A549 (cell line): ENCODE results near the gene RCVRN. TPM values are rescaled to one million over a fixed set of nuclear protein-coding genes. Genes with fewer than 3 reads are reported as not detected.

ENCODE experiments used
- ATAC-seq, 2 experiments: fragments of 200-7000 bp in 1 of 2; fragments of >200 bp in 1 of 2; cut with Nextera tagmentation in 1 of 2; cut with Tn5 transposase in 1 of 2; 3 replicates each; pipeline versions ENCODE4 v1.8.0 to v1.9.1; 2018 to 2020; ENCODE audit warnings: mild to moderate bottlenecking in 1 of 2, moderate library complexity in 1 of 2
- CTCF ChIA-PET: fragments of 300-600 bp; sonication (Branson Sonifier 250); formaldehyde crosslinking; extraction: SDS; loops from one replicate; lab custom pipeline; 2021; ENCODE audit warnings: antibody characterized with exemption, inconsistent platforms; lab: Yijun Ruan, JAX
- POLR2A ChIA-PET: fragments of 350-600 bp; formaldehyde crosslinking; extraction: SDS; loops from one replicate; lab custom pipeline; 2021; ENCODE audit warnings: antibody characterized with exemption, inconsistent platforms; lab: Yijun Ruan, JAX
- DNase-seq, 2 experiments: peaks; one replicate each; pipeline versions ENCODE4 v3.0.0 to v3.0.0-alpha.2; 2011 to 2016; ENCODE audit warnings: low read depth in 1 of 2, low spot score in 1 of 2
- FAIRE-seq: peaks from 2 replicates; lab custom pipeline; 2011; peaks lifted over from hg19 to GRCh38; lab: Jason Lieb, UNC
- H3K27ac ChIP-seq, 2 experiments: fragments of >200 bp; sonication (Bioruptor Twin); formaldehyde crosslinking; 3 replicates each; pipeline ENCODE4 v1.5.1; 2016 to 2017
- H3K4me1 ChIP-seq: fragments of >200 bp; sonication (Bioruptor Twin); formaldehyde crosslinking; 3 replicates; pipeline ENCODE4 v1.6.1; 2016
- H3K4me2 ChIP-seq: fragments of >200 bp; sonication (Bioruptor Twin); formaldehyde crosslinking; 3 replicates; pipeline ENCODE4 v1.6.1; 2016
- H3K4me3 ChIP-seq: fragments of >200 bp; sonication (Bioruptor Twin); formaldehyde crosslinking; 3 replicates; pipeline ENCODE4 v1.5.1; 2016
- H3K9me3 ChIP-seq: fragments of >200 bp; sonication (Bioruptor Twin); formaldehyde crosslinking; 3 replicates; pipeline ENCODE4 v1.6.1; 2016
- BHLHE40 ChIP-seq: IDR thresholded peaks from 2 replicates; pipeline ENCODE4 v1.6.1; 2012; ENCODE audit warnings: low read depth, low read length, inconsistent platforms
- FOSB ChIP-seq: fragments of 250-450 bp; sonication (Bioruptor Pico); IDR thresholded peaks from 2 replicates; pipeline ENCODE4 v1.5.0; 2020; ENCODE audit warnings: mild to moderate bottlenecking, moderate library complexity
- FOSL2 ChIP-seq, 2 experiments: fragments of 450-650 bp in 1 of 2; fragments of >200 bp in 1 of 2; sonication (Bioruptor Twin) in 1 of 2; formaldehyde crosslinking; IDR thresholded peaks; 2 replicates each; pipeline versions ENCODE4 v1.5.0 to v1.6.1; 2016 to 2020; ENCODE audit warnings: mild to moderate bottlenecking in 1 of 2, moderate library complexity in 1 of 2
- FOXS1 ChIP-seq: fragments of 250-450 bp; sonication (Bioruptor Pico); IDR thresholded peaks from 2 replicates; pipeline ENCODE4 v1.5.0; 2020; ENCODE audit warnings: mild to moderate bottlenecking, moderate library complexity
- HDAC2 ChIP-seq: fragments of 200-600 bp; sonication (generic); IDR thresholded peaks from 2 replicates; pipeline ENCODE4 v1.6.1; 2016
- HOXA7 ChIP-seq: fragments of 250-450 bp; sonication (Bioruptor Pico); IDR thresholded peaks from 2 replicates; pipeline ENCODE4 v1.5.0; 2020; ENCODE audit warnings: mild to moderate bottlenecking, moderate library complexity
- JUNB ChIP-seq: fragments of >200 bp; sonication (Bioruptor Twin); formaldehyde crosslinking; IDR thresholded peaks from 2 replicates; pipeline ENCODE4 v1.6.1; 2016
- KDM1A ChIP-seq: fragments of 200-600 bp; sonication (generic); IDR thresholded peaks from 2 replicates; pipeline ENCODE4 v1.6.1; 2016; ENCODE audit warnings: low read depth, mild to moderate bottlenecking
- MAZ ChIP-seq: fragments of 150-350 bp; IDR thresholded peaks from 2 replicates; pipeline ENCODE4 v1.6.1; 2014; ENCODE audit warnings: antibody characterized with exemption, low read depth, low read length, borderline replicate concordance
- NFE2L2 ChIP-seq: fragments of 150-350 bp; conservative IDR thresholded peaks from 2 replicates; pipeline ENCODE4 v1.6.1; 2014; ENCODE audit warnings: low read length
- NR3C1 ChIP-seq: fragments of >200 bp; sonication (Bioruptor Twin); formaldehyde crosslinking; IDR thresholded peaks from 3 replicates; pipeline ENCODE4 v1.6.1; 2017
- POLR2A ChIP-seq: IDR thresholded peaks from 2 replicates; pipeline ENCODE4 v1.6.1; 2012; ENCODE audit warnings: mild to moderate bottlenecking, low read length
- RAD21 ChIP-seq, 2 experiments: fragments of >200 bp in 1 of 2; sonication (Bioruptor Twin) in 1 of 2; formaldehyde crosslinking in 1 of 2; IDR thresholded peaks in 1 of 2; conservative IDR thresholded peaks in 1 of 2; 2 replicates in 1 of 2; 3 replicates in 1 of 2; pipeline ENCODE4 v1.6.1; 2012 to 2018; ENCODE audit warnings: inconsistent platforms in 1 of 2
- ZFP36 ChIP-seq: fragments of 450-650 bp; IDR thresholded peaks from 2 replicates; pipeline ENCODE4 v1.6.1; 2014; ENCODE audit warnings: borderline replicate concordance; ENCODE audit not compliant: partially characterized antibody
- WGBS: methylation state at CpG from one replicate; pipeline ENCODE4 v1.1.6; 2017; ENCODE audit errors: missing lambda C conversion rate; 5-methylcytosine and 5-hydroxymethylcytosine counted together
- polyA plus RNA-seq, 4 experiments: library from polyadenylated mRNA; depleted of rRNA in 3 of 4; stranded (reverse); fragments of >200 nt; fragmentation: RNase III in 1 of 4; extraction: RNeasy Plus Mini Kit Qiagen cat#74134 plus additional on column Dnase treatment in 1 of 4; gene quantifications; 2 replicates in 3 of 4; 3 replicates in 1 of 4; pipeline ENCODE4 v1.2.3, GENCODE V29; 2011 to 2017
- TF ChIP-seq, protein P1 (sequence below): fragments of 200-600 bp; sonication (generic); IDR thresholded peaks from 2 replicates; pipeline ENCODE4 v1.6.1; 2016; ENCODE audit warnings: antibody characterized with exemption, mild to moderate bottlenecking, moderate library complexity

The RCVRN gene
- polyA plus RNA-seq, 2 of the 4 experiments (the other 2 are of a cell fraction): not detected

- Histone ChIP-seq H3K27ac (peak overlapping the region; percentile 57 to 75), H3K4me3 (no peak overlapping the region), H3K4me1 (peaks cover 19% of the 10 kb centered on the region), H3K4me2 (peak overlapping the region; percentile 46)
- FAIRE-seq (peak; percentile 61), ATAC-seq (peak in 1 of 2 experiments; percentile 58; a peak in 3 of 6 replicates), DNase-seq (no peak)
- ChIA-PET POLR2A (no interaction called here), CTCF (interaction anchor here (1.0 to 5.1 kb wide), 8 partner anchors 9 to 76 kb away, joined by 3 to 26 read pairs (median 4); partner anchors contain the start of gene GLP2R)
- TF ChIP-seq, protein P1, sequence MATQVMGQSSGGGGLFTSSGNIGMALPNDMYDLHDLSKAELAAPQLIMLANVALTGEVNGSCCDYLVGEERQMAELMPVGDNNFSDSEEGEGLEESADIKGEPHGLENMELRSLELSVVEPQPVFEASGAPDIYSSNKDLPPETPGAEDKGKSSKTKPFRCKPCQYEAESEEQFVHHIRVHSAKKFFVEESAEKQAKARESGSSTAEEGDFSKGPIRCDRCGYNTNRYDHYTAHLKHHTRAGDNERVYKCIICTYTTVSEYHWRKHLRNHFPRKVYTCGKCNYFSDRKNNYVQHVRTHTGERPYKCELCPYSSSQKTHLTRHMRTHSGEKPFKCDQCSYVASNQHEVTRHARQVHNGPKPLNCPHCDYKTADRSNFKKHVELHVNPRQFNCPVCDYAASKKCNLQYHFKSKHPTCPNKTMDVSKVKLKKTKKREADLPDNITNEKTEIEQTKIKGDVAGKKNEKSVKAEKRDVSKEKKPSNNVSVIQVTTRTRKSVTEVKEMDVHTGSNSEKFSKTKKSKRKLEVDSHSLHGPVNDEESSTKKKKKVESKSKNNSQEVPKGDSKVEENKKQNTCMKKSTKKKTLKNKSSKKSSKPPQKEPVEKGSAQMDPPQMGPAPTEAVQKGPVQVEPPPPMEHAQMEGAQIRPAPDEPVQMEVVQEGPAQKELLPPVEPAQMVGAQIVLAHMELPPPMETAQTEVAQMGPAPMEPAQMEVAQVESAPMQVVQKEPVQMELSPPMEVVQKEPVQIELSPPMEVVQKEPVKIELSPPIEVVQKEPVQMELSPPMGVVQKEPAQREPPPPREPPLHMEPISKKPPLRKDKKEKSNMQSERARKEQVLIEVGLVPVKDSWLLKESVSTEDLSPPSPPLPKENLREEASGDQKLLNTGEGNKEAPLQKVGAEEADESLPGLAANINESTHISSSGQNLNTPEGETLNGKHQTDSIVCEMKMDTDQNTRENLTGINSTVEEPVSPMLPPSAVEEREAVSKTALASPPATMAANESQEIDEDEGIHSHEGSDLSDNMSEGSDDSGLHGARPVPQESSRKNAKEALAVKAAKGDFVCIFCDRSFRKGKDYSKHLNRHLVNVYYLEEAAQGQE: no peak
- TF ChIP-seq RAD21 (conservative IDR thresholded peaks at IDR 0.05 in 1 of 2, IDR thresholded peaks at IDR 0.05 in 1 of 2) (no peak), FOSL2 (IDR thresholded peaks at IDR 0.05) (no peak), FOSL2 (CRISPR knock-in tag; IDR thresholded peaks at IDR 0.05) (no peak)
- TF ChIP-seq, all 56 proteins: peak for 0
- H3K9me3 ChIP-seq: no peaks in the 10 kb centered on the region
- WGBS: 69% methylated on average over 8 of the region's 8 CpGs
Measured at GRCh38 chr17:9900784-9901183, 4.3 kb downstream of the RCVRN start.

GRCh38 chr17:9900044-9900594, 5.0 kb downstream of the RCVRN start:
- no peak for DNase-seq
- peak; percentile 25 to 48; a peak in 4 of 6 replicates for ATAC-seq
- FAIRE-seq: no peak
- CTCF ChIA-PET: interaction anchor here (0.7 to 5.1 kb wide), 7 partner anchors 11 to 322 kb away, joined by 3 to 26 read pairs (median 4); partner anchors contain the start of gene GLP2R
- TF ChIP-seq RAD21 (conservative IDR thresholded peaks at IDR 0.05 in 1 of 2, IDR thresholded peaks at IDR 0.05 in 1 of 2) (no peak), BHLHE40 (no peak)
- Histone ChIP-seq H3K4me1 (peaks cover 19% of the 10 kb centered on the region), H3K9me3 (no peaks in the 10 kb centered on the region), H3K4me3 (no peak overlapping the region), H3K4me2 (peak overlapping the region; percentile 46), H3K27ac (peak overlapping the region; percentile 57 to 75)
- 56% methylated on average over 8 of the region's 8 CpGs for WGBS
- POLR2A ChIA-PET: no interaction called here

GRCh38 chr17:9899280-9900043, 5.6 kb downstream of the RCVRN start:
- peak overlapping the region; percentile 10 to 75; a peak in 4 of 6 replicates for H3K27ac ChIP-seq
- no peak for DNase-seq
- H3K4me2 ChIP-seq: no peak overlapping the region; the same call in 2 of the 3 replicates
- H3K4me1 ChIP-seq: peaks cover 19% of the 10 kb centered on the region
- no peak for TF ChIP-seq NFE2L2
- no peak for TF ChIP-seq KDM1A
- no peak for TF ChIP-seq ZFP36
- TF ChIP-seq, protein P1: no peak
- no peak for TF ChIP-seq HDAC2
- TF ChIP-seq FOXS1 (CRISPR knock-in tag): no peak
- no peak for TF ChIP-seq POLR2A
- TF ChIP-seq HOXA7: no peak
- TF ChIP-seq JUNB: no peak
- no peak for TF ChIP-seq FOSB
- no peak for TF ChIP-seq MAZ
- TF ChIP-seq NR3C1: no peak
- ChIA-PET CTCF (interaction anchor here (0.6 to 5.1 kb wide), 8 partner anchors 10 to 322 kb away, joined by 3 to 26 read pairs (median 4); no protein-coding TSS in a partner anchor), POLR2A (no interaction called here)
- WGBS: 80% methylated on average over 21 of the region's 21 CpGs
- no peak for ATAC-seq
- no peak overlapping the region for H3K4me3 ChIP-seq
- H3K9me3 ChIP-seq: no peaks in the 10 kb centered on the region
- no peak for FAIRE-seq
